Frontal cortex (tissue), 4 donors: ENCODE results near the gene CMTM4. TPM values are rescaled to one million over a fixed set of nuclear protein-coding genes. Genes with fewer than 3 reads are reported as not detected.
A peak's percentile ranks its signal among the peaks of the same experiment; 100 is the strongest.

Experiments used
- DNase-seq, 2 donors: peaks; one replicate each; pipeline ENCODE4 v3.0.0; 2012; ENCODE audit warnings: low spot score in 2 of 2
- FAIRE-seq: peaks from 2 replicates; lab custom pipeline; 2012; peaks lifted over from hg19 to GRCh38; lab: Jason Lieb, UNC
- total RNA-seq: library from RNA; depleted of rRNA; stranded (reverse); fragments of >200 nt; gene quantifications from one replicate; pipeline ENCODE4 v1.2.3, GENCODE V29; 2014
- donor health status: control.
- donor health status: control.
- donor health status: control.

The CMTM4 gene
- total RNA-seq = 51.0 TPM

DNA sequence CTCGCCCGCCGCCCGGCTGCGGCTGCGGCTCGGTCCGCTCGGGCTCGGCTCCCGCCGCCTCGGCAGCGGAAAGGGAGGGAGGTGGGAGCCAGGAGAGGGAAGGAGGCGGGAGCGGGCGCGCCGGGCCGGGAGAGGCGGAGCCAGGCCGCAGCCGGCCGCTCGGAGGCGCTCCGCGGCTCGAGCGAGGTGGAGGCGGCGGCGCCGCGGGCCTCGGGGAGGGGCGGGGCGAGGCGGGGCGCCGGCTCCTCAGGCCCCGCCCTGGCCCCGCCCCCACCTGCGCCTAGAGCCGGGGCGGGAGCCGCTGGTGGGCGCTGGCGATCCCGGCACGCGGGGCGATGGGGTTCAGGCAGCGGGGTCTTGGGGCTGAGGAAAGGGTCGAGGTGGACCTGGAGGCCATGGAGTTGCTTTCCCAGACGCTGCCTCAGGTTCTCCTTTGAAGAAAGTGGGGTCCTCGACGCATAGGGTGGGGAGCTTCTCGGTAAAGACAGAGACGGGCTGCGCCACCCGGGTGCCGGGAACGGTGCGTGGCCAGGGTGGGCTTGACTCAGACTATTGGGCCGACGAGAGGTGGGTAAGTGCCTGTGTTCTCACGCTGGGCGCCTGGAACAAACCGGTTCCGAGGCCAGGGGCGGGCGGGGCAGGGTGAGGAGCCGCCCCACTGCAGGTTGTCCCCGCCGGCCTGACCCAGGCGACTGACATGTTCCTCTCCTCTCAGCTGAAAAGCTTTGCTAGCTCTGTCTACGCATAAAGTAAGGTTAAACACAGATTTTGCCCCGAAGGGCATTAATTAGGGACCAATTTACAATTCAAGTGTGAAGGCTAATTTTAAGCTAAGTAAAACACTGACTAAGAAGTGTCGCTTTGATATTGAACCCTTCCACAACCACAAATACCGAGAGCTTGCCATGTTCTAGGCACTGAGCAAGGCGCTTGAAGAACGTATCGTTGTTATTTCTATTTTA lies at the start of gene CMTM4:
TSS of gene CMTM4 (minus strand) at position 75 of the 962 bp plus-strand sequence. CDS start 218 bp downstream, outside the sequence.
- no peak for FAIRE-seq

DNA sequence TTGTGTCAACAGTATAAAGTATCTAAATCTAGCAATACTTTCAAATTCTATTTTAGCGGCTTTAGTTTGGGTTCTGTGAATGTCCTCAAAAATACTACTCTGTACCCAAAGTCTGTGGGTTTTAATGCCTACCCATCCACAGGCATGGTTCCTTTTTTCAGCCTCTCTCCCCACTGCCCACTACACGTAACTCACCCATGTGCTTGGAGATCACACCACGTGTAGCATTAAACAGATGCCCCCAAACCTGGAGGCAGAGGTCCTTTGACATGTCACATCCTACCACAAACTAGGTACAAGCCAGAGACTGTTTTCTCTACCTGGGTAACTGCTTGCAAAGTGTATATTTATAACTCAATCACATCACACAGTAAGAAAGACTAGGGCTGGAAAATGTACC lies 49.5 kb upstream of the CMTM4 start:
- FAIRE-seq = no peak
- DNase-seq = no peak

More for the DNA sequence above, at the start of gene CMTM4:
- DNase-seq = peak; percentile 95 to 96

DNA sequence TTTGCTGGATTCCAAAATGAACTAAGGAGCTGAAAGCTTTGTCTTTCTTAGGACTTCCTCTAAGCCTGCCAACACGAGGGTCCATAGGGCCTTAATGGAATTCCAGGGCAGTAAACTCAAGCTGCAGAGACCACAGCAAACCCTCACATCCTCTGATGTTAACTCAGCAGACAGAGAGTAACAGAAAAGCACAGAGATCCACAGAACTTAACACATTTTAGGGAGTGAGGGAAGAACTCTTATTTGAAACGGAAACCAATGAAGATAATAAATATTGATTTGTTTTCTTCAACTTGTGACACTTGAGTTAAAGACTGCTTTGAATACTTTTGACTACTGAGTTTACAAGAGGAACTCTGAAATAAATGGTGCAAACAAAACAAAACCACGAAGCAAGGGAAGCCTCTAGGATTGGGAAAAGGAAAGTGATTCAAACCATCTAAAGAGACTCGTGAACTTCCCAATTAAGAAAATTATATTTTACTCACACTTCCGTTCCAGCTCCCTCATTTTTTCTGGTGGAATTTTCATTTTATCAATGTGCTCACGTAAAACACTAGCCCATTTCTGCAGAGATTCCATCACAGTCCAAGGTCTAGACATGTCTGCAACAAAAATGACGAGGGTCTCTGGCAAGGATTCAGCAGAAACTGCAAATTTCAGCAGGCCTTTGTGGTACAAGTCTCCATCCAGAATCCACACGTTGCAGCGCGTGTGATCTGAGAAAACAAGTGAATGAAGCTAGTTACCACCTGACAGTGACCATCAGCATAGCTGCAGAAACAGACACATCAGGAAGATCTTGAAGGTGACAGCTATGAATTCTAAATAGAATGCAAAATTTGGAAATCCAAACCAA lies 45.6 kb upstream of the CMTM4 start:
- FAIRE-seq (no peak), DNase-seq (no peak)

DNA sequence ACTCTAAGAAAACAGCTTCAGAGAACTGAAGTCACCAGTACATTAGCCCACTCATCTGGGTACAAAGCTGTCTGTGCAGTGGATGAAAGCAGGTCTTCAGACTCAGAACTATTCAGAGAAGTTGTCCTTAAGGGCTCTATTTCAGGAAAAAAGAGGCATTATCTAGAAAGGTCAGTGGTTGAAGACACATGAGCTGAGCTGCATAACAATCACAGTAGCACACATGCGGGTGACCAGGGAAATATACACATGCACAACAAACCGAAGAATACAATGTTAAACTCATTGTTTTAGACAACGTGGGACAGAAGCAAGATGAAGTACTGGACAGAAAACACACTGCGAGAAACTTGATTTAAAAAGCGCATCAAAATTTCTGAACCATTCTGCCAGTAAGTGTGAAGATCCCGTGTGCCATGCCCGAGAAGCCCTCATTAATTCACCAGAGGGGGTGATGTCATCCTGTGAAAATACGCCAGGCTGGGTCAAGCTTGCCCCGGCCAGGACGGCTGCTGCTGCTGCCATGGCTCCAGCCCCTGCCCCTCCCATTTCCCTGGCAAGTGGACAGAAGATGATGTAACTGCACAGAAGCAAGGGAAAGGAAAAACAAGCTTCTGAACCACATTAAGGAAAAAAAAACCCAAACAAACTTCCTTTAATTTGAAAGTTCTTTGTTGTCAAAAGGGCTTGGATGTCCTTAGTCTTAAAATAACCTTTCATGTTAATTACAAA lies 44.8 kb upstream of the CMTM4 start:
- peak; percentile 69 for FAIRE-seq
- DNase-seq = peak; percentile 62 to 74

DNA sequence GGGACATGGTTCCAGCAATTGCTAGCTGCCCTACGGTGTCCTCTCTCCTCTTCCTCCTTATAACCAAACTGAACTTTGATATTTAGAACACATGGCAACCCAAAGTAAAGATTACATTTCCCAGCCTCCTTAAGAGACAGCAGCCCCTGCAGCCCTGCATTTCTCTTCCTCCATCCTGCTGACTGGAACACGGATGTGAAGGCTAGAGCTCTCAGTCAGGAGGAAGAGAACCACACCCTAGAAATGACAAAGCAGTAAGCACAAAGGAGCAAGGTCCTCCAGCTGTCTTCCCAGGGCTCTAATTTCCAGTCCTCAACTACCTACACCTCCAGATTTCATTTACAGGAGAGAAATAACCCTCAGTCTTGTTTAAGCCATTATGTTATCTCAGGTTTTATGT lies 44.0 kb upstream of the CMTM4 start:
- no peak for FAIRE-seq

DNA sequence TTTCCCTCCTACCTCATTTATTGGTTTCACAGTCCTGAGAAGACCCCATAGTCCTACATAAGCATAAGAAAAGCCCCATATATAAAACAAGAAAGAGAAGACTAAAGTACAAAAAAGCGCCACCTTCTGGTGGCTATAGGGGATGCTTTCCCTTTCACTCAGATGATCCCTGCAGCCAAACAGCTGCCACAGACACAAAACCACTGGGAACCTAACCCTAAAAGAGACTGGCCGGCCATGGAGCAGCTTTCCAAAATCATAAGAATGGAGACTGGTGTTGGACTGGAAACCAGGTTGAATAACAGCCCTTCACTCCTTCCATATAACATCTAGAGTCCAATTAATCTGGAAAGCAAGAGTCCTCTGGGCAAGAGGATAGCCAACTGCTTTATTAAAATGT lies 43.5 kb upstream of the CMTM4 start:
- DNase-seq = no peak
- FAIRE-seq = no peak

More for the DNA sequence above, 44.0 kb upstream of the CMTM4 start:
- no peak for DNase-seq

DNA sequence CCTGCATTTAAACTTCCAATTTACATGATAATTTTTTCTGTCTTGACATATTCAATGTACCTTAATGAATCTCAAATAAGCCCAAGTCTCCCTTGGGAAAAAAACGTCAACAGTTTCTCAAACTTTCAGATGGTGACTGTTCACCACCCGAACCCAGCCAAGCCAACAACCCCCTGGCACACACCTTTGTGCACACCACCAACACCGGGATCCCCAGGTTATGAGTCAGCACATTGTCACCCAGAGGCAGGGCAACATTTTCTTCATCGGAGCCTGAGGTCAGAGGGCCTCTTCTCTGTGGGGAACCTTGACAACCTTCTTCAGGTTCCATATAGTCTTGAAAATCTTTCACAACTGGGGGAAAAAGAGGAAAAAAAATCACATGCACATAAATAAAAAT lies 39.3 kb upstream of the CMTM4 start:
- no peak for DNase-seq
- no peak for FAIRE-seq

DNA sequence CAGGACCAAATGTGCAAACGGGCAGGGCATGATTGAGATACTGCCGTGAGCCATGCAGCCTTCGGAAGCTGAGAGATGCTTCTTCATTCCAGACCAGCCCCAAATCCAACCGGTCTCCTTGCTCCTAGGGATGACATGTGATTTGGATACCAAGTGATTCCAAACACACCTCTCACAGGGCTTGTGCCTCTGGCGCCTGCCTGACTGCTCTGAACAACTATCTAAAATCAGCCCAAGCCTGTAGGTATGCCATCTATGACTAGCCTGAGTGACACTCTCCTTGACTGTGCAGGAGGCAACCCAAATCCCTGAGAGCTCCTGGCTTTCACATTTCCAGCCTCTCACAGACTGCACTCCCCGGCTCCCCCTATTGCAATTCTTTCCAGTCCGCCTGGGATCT lies 34.6 kb upstream of the CMTM4 start:
- DNase-seq (no peak), FAIRE-seq (no peak)

DNA sequence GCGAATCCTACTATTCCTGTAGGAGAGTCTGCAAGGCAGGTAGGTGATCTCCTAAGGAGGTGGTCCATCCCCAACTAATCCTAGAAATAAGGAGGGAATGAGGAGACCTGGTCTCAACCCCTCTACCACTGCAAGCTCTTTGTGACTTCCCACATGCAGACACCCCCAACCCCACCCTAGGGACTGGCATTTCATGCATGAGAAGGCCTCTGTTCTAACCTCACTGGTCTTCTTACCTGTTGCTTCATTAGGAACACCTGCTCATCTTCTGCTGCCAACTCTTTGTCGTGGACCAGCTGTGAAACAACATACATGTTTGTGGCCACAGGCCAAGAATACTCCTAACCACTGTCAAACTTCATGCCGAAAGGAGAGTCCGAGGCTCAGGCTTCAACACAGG lies 32.3 kb upstream of the CMTM4 start:
- DNase-seq (no peak), FAIRE-seq (no peak)

DNA sequence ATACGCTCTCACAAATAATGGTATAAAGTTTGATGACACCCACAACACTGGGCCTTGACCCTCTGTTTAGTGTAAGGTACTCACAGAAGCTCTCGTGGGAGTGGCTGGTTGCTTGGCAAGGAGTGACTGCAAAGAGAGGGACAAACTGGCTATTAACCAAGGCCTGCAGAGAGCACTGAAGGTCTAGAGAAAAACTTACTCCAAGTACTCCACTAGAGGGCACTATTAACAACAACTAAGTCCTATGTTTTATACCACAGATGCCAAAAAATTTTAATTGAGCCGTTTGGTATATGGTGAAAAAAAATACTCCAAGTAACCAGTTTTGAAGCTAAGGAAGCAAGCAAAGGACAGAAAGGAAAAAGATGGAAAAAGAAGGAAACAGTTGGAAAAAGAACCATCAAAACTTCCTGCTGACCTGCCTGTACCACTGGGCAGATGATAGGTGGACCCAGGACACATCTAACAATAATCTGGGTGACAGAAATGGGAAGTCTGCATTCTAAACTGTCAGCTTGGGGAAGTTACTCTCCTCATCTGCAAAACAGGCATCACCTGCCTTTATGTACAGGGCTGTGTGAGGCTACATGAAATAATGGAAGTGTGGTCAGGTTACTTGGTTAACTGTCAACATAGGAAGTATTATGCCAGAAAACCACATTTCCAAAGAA lies 31.7 kb upstream of the CMTM4 start:
- DNase-seq (peak in 1 of 2 donors; percentile 63), FAIRE-seq (peak; percentile 72)

DNA sequence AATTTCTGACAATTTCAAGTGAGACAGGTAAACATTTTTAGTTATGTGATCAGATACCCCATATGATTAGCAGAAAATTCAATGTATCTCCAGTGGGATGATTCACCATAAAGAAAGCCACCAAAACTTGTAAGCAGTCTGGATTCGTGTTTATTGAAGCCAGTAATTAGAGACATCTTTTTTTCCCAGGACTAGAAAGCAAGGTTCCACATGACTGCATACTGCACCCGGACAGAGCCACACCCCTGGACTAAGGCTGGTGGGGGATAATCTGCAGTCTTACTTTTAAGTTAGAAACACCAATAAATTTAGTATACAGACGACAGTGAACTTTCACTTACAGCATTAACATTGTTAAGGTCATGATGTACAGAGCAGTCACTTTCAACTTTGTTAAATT lies 24.2 kb upstream of the CMTM4 start:
- FAIRE-seq = no peak
- DNase-seq = no peak

DNA sequence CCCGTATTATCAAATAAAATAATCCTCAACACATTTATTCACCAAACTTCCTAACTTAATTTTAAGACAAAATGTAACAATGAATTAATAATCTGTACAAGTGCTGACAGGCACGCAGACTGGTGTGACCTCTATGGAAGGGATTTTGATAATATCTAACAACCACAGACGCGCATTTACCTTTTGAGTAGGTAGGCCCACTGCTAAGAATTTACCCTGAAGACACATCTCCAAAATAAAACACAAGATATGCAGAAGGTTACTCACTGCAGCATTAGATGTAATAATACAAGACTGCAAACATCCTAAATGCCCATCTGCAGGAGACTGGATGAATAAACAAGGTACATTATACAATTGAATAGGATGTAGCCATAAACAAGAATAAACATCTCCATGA lies 22.7 kb upstream of the CMTM4 start:
- no peak for DNase-seq
- FAIRE-seq = no peak

DNA sequence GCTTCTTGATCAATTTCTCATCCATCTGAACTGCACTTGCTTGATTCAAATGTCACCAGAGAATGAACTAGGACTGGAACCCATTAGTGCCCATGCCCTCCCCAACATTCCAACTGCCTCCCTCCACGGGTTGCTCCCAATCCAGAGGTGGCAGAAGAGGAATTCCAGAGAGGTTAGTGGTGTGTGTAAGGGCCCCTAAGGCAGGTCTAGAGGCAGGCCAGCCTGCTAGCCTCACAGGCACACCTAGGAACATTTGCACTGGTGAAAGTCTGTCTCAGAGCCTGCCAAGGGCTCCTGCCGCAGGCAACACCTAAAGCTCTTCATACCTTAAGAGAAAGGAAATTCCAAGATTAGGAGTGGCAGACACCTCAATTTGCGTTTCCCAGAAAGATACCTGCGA lies 21.2 kb upstream of the CMTM4 start:
- DNase-seq (no peak), FAIRE-seq (no peak)

DNA sequence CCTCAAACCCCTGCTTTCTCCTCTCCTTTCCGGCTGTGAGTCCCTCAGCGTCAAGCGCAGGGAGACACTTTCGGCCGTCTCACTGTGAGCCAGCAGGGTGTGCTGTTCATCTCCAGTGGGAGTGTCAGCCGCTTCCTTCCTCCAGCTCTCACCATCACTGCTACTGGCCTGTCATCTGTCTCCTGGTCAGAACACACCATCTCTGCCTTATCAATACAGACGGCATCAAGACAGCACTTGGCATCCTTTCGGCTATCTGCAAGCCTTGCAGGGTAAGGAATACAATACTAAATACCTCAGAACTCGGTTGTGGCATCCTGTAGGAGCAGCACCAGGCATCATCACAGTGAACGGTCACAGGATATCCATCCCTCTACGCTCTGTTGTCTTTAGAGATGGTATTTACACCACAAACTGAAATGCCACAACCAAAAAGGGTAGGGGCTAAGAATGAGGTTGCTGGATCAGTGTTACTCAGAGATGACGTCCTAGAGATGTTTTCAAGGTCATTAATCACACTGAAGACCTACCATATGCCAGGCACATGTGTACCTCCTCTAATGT lies 20.7 kb upstream of the CMTM4 start:
- DNase-seq = peak in 1 of 2 donors; percentile 51
- FAIRE-seq = no peak

DNA sequence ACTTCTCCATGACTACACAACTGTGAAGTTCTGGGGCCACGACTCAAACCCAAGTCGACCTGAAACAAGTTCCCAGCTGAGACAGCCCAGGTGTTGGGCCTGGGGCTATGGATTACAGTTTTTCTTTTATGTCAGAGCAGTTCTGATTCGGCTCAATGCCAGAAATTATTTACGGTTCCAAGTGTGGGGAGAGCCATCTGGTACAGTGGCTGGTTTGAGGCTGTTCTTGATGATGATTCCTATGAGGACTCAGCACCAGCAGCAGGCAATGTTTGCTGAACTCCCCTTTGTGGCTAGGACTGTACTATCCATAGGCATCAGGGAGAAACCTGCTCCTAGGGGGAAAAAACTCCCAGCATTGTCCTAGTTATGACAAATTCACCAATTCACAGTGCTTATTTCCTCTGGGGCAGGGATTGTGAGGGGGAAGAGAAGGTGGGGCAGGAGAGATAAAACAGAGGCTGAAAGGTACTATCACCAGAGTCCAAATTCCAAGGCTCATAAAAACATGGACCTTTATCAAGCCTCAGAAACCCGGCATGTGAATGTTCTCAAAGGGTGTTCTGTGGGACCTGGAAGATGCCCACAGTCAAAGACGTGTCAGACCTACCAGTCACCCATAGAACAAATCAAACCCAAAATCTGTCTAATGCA lies 18.2 kb upstream of the CMTM4 start:
- FAIRE-seq (no peak), DNase-seq (no peak)

DNA sequence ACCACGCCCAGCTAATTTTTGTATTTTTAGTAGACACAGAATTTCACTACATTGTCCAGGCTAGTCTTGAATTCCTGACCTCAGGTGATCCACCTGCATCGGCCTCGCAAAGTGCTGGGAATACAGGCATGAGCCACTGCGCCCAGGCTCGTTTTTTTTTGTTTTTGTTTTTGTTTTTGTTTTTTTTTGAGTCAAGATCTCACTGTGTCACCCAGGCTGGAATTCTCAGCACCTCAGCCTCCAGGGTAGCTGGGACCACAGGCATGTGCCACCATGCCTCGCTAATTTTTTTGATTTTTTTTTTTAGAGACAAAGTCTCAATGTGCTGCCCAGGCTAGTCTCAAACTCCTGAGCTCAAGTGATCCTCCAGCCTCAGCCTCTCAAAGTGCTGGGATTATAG lies 17.5 kb upstream of the CMTM4 start:
- DNase-seq (no peak), FAIRE-seq (no peak)

DNA sequence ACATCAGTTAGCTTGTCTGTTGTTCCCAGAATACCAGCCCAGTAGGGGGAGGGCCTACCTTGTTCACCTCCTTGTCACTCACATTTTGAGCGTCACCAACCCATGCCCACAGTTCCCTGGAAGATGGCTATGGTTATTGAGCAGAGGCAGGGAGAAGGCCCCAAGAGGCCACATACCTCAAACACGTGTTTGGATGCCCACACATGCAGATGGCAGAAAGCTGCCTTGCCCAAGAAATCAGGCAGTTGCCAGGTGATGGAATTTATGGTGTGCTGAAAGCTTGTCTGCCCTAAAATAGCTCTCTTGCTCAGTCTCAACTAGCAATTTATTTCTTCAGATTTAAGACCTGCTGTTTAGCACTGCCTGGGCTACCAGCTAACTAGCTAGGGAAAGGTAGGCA lies 16.5 kb upstream of the CMTM4 start:
- DNase-seq (no peak), FAIRE-seq (no peak)

DNA sequence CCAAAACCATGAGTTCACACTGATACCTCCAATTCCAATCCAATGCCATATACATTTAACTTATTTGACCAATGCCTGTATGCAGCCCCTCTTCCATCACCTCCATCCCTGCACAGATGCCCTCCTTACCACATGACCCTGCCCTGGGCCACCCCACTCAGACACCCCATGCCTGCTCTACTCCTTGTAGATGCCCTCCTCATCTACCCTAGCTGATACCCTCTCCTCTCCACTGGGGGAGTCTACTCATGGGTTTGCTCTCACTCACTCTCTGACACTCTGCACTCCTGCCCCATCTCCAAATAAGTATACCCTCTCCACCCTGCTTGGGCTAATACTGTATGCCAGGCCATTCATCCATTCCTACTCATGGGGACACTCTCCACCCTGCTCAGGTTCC lies 16.0 kb upstream of the CMTM4 start:
- FAIRE-seq = no peak

DNA sequence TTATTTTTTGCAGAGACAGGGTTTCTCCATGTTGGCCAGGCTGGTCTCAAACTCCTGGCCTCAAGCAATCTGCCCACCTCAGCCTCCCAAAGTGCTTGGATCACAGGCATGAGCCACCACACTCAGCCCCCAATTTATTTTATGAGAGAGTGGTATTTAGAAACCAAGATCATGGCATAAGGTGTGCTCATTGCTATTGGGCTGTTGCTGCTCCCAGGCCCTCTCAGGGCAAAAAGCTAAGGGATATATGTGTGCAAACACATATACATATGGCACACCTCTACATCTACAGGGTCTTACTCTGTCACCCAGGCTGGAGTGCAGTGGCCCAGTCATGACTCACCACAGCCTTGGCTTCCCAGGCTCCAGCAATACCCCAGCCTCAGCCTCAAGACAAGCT lies 15.0 kb upstream of the CMTM4 start:
- DNase-seq (no peak), FAIRE-seq (no peak)

More for the DNA sequence above, 16.0 kb upstream of the CMTM4 start:
- no peak for DNase-seq
